Panc1 (cell line): Measurements from ENCODE around the gene BDH2. TPM values are rescaled to one million over a fixed set of nuclear protein-coding genes. Genes with fewer than 3 reads are reported as not detected.

ENCODE experiments used
- ATAC-seq: fragments of 200-7000 bp; cut with Tn5 transposase; 2 replicates; pipeline ENCODE4 v1.9.1; 2020; ENCODE audit warnings: mild to moderate bottlenecking, moderate library complexity
- BruUV-seq: library from RNA; stranded (reverse); fragments of 400-500 nt; replicated peaks from 2 replicates; lab custom pipeline; 2021; lab: Mats Ljungman, UMichigan
- CTCF ChIA-PET: fragments of 300-600 bp; sonication (Branson Sonifier 250); formaldehyde crosslinking; loops from one replicate; lab custom pipeline; 2022; ENCODE audit warnings: antibody characterized with exemption; lab: Charles Lee
- POLR2A ChIA-PET: fragments of 300-600 bp; sonication (Branson Sonifier 250); formaldehyde crosslinking; loops from one replicate; lab custom pipeline; 2022; ENCODE audit warnings: antibody characterized with exemption; lab: Charles Lee
- DNase-seq: peaks from one replicate; pipeline ENCODE4 v3.0.0-alpha.2; 2010; ENCODE audit warnings: low read depth, low spot score
- H3K27ac ChIP-seq: 2 replicates; pipeline ENCODE4 v1.5.1; 2011; ENCODE audit warnings: mild to moderate bottlenecking, low read length, inconsistent platforms
- H3K27me3 ChIP-seq: fragments of 200-500 bp; sonication (Bioruptor generic); 2 replicates; pipeline ENCODE4 v1.6.0; 2014; ENCODE audit warnings: low read length, inconsistent platforms; ENCODE audit not compliant: control insufficient read depth, insufficient read depth
- H3K36me3 ChIP-seq: fragments of 200-500 bp; sonication (Bioruptor generic); 2 replicates; pipeline ENCODE4 v1.5.1; 2014; ENCODE audit warnings: inconsistent platforms, mild to moderate bottlenecking, low read length, moderate library complexity; ENCODE audit not compliant: control insufficient read depth, insufficient read depth
- H3K4me1 ChIP-seq: 2 replicates; pipeline ENCODE4 v1.5.1; 2011; ENCODE audit warnings: inconsistent platforms, mild to moderate bottlenecking, low read length, moderate library complexity; ENCODE audit not compliant: control insufficient read depth, insufficient read depth
- H3K4me3 ChIP-seq, 2 experiments: 2 replicates each; pipeline ENCODE4 v1.5.1; 2011 to 2012; ENCODE audit warnings: low read depth in 2 of 2, low read length in 2 of 2, mild to moderate bottlenecking in 2 of 2, inconsistent platforms in 1 of 2, moderate library complexity in 1 of 2
- H3K9me3 ChIP-seq: fragments of 200-500 bp; sonication (Bioruptor generic); 2 replicates; pipeline ENCODE4 v1.5.1; 2014; ENCODE audit warnings: low read depth, mild to moderate bottlenecking, inconsistent platforms, low read length, moderate library complexity; ENCODE audit not compliant: control insufficient read depth, insufficient read depth
- CTCF ChIP-seq: fragments of 450-650 bp; IDR thresholded peaks from 2 replicates; pipeline ENCODE4 v1.5.1; 2017; ENCODE audit warnings: mild to moderate bottlenecking
- POLR2AphosphoS5 ChIP-seq: IDR thresholded peaks from 2 replicates; pipeline ENCODE4 v1.6.1; 2012; ENCODE audit warnings: mild to moderate bottlenecking, low read depth, low read length, moderate library complexity
- REST ChIP-seq, 2 experiments: IDR thresholded peaks; 2 replicates each; pipeline ENCODE4 v1.6.1; 2011 to 2012; ENCODE audit warnings: low read depth in 2 of 2, control low read depth in 1 of 2, low read length in 1 of 2, mild to moderate bottlenecking in 1 of 2, moderate library complexity in 1 of 2; ENCODE audit not compliant: insufficient read depth in 1 of 2
- SIN3A ChIP-seq: IDR thresholded peaks from 2 replicates; pipeline ENCODE4 v1.6.1; 2012; ENCODE audit warnings: low read depth, mild to moderate bottlenecking, low read length, moderate library complexity, borderline replicate concordance; ENCODE audit not compliant: insufficient read depth
- TCF7L2 ChIP-seq: IDR thresholded peaks from 2 replicates; pipeline ENCODE4 v1.6.1; 2011; ENCODE audit warnings: mild to moderate bottlenecking, low read depth, low read length, inconsistent platforms
- in situ Hi-C: cut with HindIII; loops from 2 replicates; pipeline ENCODE4 v1.10.0; 2016; ENCODE audit warnings: low sequenced_read_pairs, low pct_unique_long_range_greater_than_20kb
- intact Hi-C: fragments of 100-400 bp; cut with micrococcal nuclease; formaldehyde crosslinking; loops from one replicate; pipeline ENCODE4 v1.10.0; 2022; ENCODE audit not compliant: unreplicated experiment
- total RNA-seq: library from RNA; stranded (reverse); gene quantifications from one replicate; pipeline ENCODE4 v1.2.1, GENCODE V29; 2021; ENCODE audit not compliant: unreplicated experiment

Gene BDH2
- total RNA-seq, 1 experiment from 2014 or later, result 0.98 TPM

- TF ChIP-seq TCF7L2 (no peak), POLR2AphosphoS5 (no peak)
- H3K27ac ChIP-seq, result no peak overlapping the region
- ChIA-PET CTCF (no interaction called here), POLR2A (no interaction called here)
- H3K27me3 ChIP-seq, result no peaks in the 10 kb centered on the region
- H3K9me3 ChIP-seq, result no peaks in the 10 kb centered on the region
- DNase-seq (no peak), ATAC-seq (peak; percentile 70)
- H3K4me1 ChIP-seq, result no peaks in the 10 kb centered on the region
- H3K36me3 ChIP-seq, result peaks cover 31% of the 10 kb centered on the region
- H3K4me3 ChIP-seq, result no peak overlapping the region
- BruUV-seq, result no TSS peak
- in situ Hi-C loops, result no loop called here
- intact Hi-C loops, result no loop called here
These were observed 37.8 kb upstream of the BDH2 start for GRCh38 chr4:103137446-103137827.

GRCh38 chr4:103136671-103137445 lies 37.2 kb upstream of the BDH2 start:
- DNase-seq, result no peak
- Histone ChIP-seq H3K27me3 (no peaks in the 10 kb centered on the region), H3K36me3 (peaks cover 32% of the 10 kb centered on the region), H3K4me3 (no peak overlapping the region), H3K4me1 (no peaks in the 10 kb centered on the region), H3K9me3 (no peaks in the 10 kb centered on the region), H3K27ac (no peak overlapping the region)
- BruUV-seq, result no TSS peak
- TF ChIP-seq SIN3A, result no peak
- TF ChIP-seq TCF7L2, result no peak
- no peak for TF ChIP-seq POLR2AphosphoS5
- no peak for TF ChIP-seq REST (IDR thresholded peaks at IDR 0.05; ENCODE audit: insufficient read depth in 1 of 2, low read depth in 2 of 2, low read length in 1 of 2)
- TF ChIP-seq CTCF, result no peak
- intact Hi-C loops (no loop called here), in situ Hi-C loops (no loop called here)
- no peak for ATAC-seq
- ChIA-PET POLR2A (no interaction called here), CTCF (interaction anchor here (1.0 kb wide), 1 partner anchor 342 kb away, joined by 3 read pairs; no protein-coding TSS in a partner anchor)

- in situ Hi-C loops, result no loop called here
- CTCF ChIA-PET, result no interaction called here
- POLR2A ChIA-PET, result no interaction called here
These were observed 29.5 kb upstream of the BDH2 start for GRCh38 chr4:103129174-103129573.

More at GRCh38 chr4:103129174-103129573, 29.5 kb upstream of the BDH2 start:
- H3K27me3 ChIP-seq, result no peaks in the 10 kb centered on the region
- DNase-seq (no peak), ATAC-seq (no peak)
- TF ChIP-seq POLR2AphosphoS5, result no peak
- no peak for TF ChIP-seq REST (IDR thresholded peaks at IDR 0.05; ENCODE audit: insufficient read depth in 1 of 2, low read depth in 2 of 2, low read length in 1 of 2)
- no peak for TF ChIP-seq SIN3A
- no peak for TF ChIP-seq TCF7L2
- no peak for TF ChIP-seq CTCF
- H3K27ac ChIP-seq, result no peak overlapping the region
- peaks cover 11% of the 10 kb centered on the region; the same call in 1 of the 2 replicates for H3K36me3 ChIP-seq
- H3K4me3 ChIP-seq, result no peak overlapping the region
- no peaks in the 10 kb centered on the region for H3K9me3 ChIP-seq
- no TSS peak for BruUV-seq
- intact Hi-C loops, result no loop called here
- no peaks in the 10 kb centered on the region for H3K4me1 ChIP-seq
